GM12874 (cell line): Measurements from ENCODE around the gene PPIG.

Source experiments
- CTCF ChIP-seq: IDR thresholded peaks from 2 replicates; pipeline ENCODE4 v1.5.1; 2011; ENCODE audit warnings: low read depth, mild to moderate bottlenecking, control low read depth, low read length, moderate library complexity; ENCODE audit not compliant: insufficient read depth

Gene PPIG

GRCh38 chr2:169684135-169684565, 100.0 kb downstream of the PPIG start:
- TF ChIP-seq CTCF: no peak

- TF ChIP-seq CTCF: no peak
Measured at GRCh38 chr2:169690958-169691357, 106.8 kb downstream of the PPIG start.
